Amniotic epithelial cell (primary cell): Measurements from ENCODE around the gene SH3BGRL2.

Experiments
- DNase-seq: peaks from one replicate; pipeline ENCODE4 v3.0.0-alpha.2; 2010; ENCODE audit warnings: low read depth

Gene SH3BGRL2

GRCh38 chr6:79630883-79631692 lies at the start of gene SH3BGRL2:
TSS of gene SH3BGRL2 (plus strand) at chr6:79631329. CDS start at chr6:79631462, 133 bp downstream.
- peak; percentile 64 for DNase-seq

- no peak for DNase-seq
These were observed 46.8 kb upstream of the SH3BGRL2 start for GRCh38 chr6:79584332-79584731.

- DNase-seq: peak; percentile 73
These were observed 44.6 kb upstream of the SH3BGRL2 start for GRCh38 chr6:79586548-79586947.

- no peak for DNase-seq
These were observed 41.4 kb upstream of the SH3BGRL2 start for GRCh38 chr6:79589701-79590100.

GRCh38 chr6:79597155-79597554 lies 34.0 kb upstream of the SH3BGRL2 start:
- DNase-seq: no peak

GRCh38 chr6:79598012-79598411 lies 33.1 kb upstream of the SH3BGRL2 start:
- DNase-seq: no peak

GRCh38 chr6:79599725-79600259 lies 31.3 kb upstream of the SH3BGRL2 start:
- no peak for DNase-seq

- DNase-seq: no peak
These were observed 30.8 kb upstream of the SH3BGRL2 start for GRCh38 chr6:79600313-79600712.

GRCh38 chr6:79600812-79601609 lies 30.1 kb upstream of the SH3BGRL2 start:
- peak; percentile 83 for DNase-seq

GRCh38 chr6:79602859-79603258 lies 28.3 kb upstream of the SH3BGRL2 start:
- no peak for DNase-seq

- peak; percentile 95 for DNase-seq
These were observed 26.5 kb upstream of the SH3BGRL2 start for GRCh38 chr6:79604583-79605037.

GRCh38 chr6:79605061-79605460 lies 26.1 kb upstream of the SH3BGRL2 start:
- peak; percentile 51 for DNase-seq

GRCh38 chr6:79605968-79606764 lies 25.0 kb upstream of the SH3BGRL2 start:
- DNase-seq: no peak

GRCh38 chr6:79607000-79607399 lies 24.1 kb upstream of the SH3BGRL2 start:
- DNase-seq: peak; percentile 53

GRCh38 chr6:79608334-79609224 lies 22.6 kb upstream of the SH3BGRL2 start:
- peak; percentile 38 for DNase-seq

GRCh38 chr6:79609225-79609595 lies 21.9 kb upstream of the SH3BGRL2 start:
- no peak for DNase-seq

GRCh38 chr6:79610306-79611009 lies 20.7 kb upstream of the SH3BGRL2 start:
- DNase-seq: no peak

GRCh38 chr6:79612457-79612856 lies 18.7 kb upstream of the SH3BGRL2 start:
- DNase-seq: no peak

- no peak for DNase-seq
These were observed 18.2 kb upstream of the SH3BGRL2 start for GRCh38 chr6:79612918-79613317.

- DNase-seq: no peak
These were observed 17.2 kb upstream of the SH3BGRL2 start for GRCh38 chr6:79613912-79614311.
